ENCODE data around the gene SDR9C7. TPM values are rescaled to one million over a fixed set of nuclear protein-coding genes. Genes with fewer than 3 reads are reported as not detected.

The SDR9C7 gene
- total and polyA plus RNA-seq, 2 of the 8 experiments (the other 6 are each of a cell fraction or from before 2014, with no cell fraction given) = 0.11 TPM; not detected in 1

DNA sequence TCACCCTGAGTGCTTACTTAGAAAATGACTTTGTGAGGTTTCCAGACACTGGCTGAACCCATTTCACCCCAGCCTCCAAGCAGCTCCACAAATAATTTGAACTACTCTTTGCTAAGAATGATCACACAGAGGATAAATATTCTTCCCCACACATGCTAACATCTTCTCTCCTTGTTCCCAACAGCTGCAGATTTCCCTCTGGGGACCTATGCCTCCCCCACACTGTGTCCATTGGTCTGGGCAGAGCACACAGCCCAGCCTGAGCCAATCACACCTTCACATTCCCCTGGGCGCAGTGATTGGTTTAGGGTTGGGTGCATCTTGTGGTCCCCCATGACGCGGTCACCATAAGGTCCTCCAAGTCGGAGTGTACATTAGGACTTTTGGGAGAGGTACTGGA, 6.9 kb downstream of the SDR9C7 start (continued):
- TF ChIP-seq GABPA (IDR thresholded peaks at IDR 0.05; ENCODE audit: borderline replicate concordance, insufficient read depth, low read length) = no peak
- no peak for TF ChIP-seq MAFK (IDR thresholded peaks at IDR 0.05; ENCODE audit: low read depth, low read length)
- no peak for TF ChIP-seq ZNF274 (IDR thresholded peaks at IDR 0.05; ENCODE audit: borderline replicate concordance, extremely low read depth, low read length)
- no peak for TF ChIP-seq EGR1 (IDR thresholded peaks at IDR 0.05; ENCODE audit: borderline replicate concordance, low read depth, low read length)
- TF ChIP-seq TBP (IDR thresholded peaks at IDR 0.05; ENCODE audit: low read depth, low read length) = no peak
- TF ChIP-seq KDM4A (IDR thresholded peaks at IDR 0.05; ENCODE audit: low read depth, low read length, severe bottlenecking) = no peak
- no peak for TF ChIP-seq KDM5A (IDR thresholded peaks at IDR 0.05; ENCODE audit: low read length)
- TF ChIP-seq, protein P1, sequence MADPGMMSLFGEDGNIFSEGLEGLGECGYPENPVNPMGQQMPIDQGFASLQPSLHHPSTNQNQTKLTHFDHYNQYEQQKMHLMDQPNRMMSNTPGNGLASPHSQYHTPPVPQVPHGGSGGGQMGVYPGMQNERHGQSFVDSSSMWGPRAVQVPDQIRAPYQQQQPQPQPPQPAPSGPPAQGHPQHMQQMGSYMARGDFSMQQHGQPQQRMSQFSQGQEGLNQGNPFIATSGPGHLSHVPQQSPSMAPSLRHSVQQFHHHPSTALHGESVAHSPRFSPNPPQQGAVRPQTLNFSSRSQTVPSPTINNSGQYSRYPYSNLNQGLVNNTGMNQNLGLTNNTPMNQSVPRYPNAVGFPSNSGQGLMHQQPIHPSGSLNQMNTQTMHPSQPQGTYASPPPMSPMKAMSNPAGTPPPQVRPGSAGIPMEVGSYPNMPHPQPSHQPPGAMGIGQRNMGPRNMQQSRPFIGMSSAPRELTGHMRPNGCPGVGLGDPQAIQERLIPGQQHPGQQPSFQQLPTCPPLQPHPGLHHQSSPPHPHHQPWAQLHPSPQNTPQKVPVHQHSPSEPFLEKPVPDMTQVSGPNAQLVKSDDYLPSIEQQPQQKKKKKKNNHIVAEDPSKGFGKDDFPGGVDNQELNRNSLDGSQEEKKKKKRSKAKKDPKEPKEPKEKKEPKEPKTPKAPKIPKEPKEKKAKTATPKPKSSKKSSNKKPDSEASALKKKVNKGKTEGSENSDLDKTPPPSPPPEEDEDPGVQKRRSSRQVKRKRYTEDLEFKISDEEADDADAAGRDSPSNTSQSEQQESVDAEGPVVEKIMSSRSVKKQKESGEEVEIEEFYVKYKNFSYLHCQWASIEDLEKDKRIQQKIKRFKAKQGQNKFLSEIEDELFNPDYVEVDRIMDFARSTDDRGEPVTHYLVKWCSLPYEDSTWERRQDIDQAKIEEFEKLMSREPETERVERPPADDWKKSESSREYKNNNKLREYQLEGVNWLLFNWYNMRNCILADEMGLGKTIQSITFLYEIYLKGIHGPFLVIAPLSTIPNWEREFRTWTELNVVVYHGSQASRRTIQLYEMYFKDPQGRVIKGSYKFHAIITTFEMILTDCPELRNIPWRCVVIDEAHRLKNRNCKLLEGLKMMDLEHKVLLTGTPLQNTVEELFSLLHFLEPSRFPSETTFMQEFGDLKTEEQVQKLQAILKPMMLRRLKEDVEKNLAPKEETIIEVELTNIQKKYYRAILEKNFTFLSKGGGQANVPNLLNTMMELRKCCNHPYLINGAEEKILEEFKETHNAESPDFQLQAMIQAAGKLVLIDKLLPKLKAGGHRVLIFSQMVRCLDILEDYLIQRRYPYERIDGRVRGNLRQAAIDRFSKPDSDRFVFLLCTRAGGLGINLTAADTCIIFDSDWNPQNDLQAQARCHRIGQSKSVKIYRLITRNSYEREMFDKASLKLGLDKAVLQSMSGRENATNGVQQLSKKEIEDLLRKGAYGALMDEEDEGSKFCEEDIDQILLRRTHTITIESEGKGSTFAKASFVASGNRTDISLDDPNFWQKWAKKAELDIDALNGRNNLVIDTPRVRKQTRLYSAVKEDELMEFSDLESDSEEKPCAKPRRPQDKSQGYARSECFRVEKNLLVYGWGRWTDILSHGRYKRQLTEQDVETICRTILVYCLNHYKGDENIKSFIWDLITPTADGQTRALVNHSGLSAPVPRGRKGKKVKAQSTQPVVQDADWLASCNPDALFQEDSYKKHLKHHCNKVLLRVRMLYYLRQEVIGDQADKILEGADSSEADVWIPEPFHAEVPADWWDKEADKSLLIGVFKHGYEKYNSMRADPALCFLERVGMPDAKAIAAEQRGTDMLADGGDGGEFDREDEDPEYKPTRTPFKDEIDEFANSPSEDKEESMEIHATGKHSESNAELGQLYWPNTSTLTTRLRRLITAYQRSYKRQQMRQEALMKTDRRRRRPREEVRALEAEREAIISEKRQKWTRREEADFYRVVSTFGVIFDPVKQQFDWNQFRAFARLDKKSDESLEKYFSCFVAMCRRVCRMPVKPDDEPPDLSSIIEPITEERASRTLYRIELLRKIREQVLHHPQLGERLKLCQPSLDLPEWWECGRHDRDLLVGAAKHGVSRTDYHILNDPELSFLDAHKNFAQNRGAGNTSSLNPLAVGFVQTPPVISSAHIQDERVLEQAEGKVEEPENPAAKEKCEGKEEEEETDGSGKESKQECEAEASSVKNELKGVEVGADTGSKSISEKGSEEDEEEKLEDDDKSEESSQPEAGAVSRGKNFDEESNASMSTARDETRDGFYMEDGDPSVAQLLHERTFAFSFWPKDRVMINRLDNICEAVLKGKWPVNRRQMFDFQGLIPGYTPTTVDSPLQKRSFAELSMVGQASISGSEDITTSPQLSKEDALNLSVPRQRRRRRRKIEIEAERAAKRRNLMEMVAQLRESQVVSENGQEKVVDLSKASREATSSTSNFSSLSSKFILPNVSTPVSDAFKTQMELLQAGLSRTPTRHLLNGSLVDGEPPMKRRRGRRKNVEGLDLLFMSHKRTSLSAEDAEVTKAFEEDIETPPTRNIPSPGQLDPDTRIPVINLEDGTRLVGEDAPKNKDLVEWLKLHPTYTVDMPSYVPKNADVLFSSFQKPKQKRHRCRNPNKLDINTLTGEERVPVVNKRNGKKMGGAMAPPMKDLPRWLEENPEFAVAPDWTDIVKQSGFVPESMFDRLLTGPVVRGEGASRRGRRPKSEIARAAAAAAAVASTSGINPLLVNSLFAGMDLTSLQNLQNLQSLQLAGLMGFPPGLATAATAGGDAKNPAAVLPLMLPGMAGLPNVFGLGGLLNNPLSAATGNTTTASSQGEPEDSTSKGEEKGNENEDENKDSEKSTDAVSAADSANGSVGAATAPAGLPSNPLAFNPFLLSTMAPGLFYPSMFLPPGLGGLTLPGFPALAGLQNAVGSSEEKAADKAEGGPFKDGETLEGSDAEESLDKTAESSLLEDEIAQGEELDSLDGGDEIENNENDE (IDR thresholded peaks at IDR 0.05; ENCODE audit: insufficient replicate concordance, low read length) = no peak
- TF ChIP-seq RAD21 (IDR thresholded peaks at IDR 0.05 in 1 of 2, conservative IDR thresholded peaks at IDR 0.05 in 1 of 2; ENCODE audit: low read depth in 2 of 2, low read length in 2 of 2) = no peak
- TF ChIP-seq CHD2 (IDR thresholded peaks at IDR 0.05; ENCODE audit: low read length) = no peak

All from H1 (cell line).